Stimulated activated CD8-positive, alpha-beta memory T cell treated with anti-CD3 and anti-CD28 coated beads, Interleukin-4, amount 100 ng/mL, for 24 hours (primary cell): ENCODE results near the gene CDC42EP3.

Experiments used
- DNase-seq: peaks from one replicate; pipeline ENCODE4 v3.0.0-alpha.2; 2020; ENCODE audit warnings: low read depth

CDC42EP3 gene

DNA sequence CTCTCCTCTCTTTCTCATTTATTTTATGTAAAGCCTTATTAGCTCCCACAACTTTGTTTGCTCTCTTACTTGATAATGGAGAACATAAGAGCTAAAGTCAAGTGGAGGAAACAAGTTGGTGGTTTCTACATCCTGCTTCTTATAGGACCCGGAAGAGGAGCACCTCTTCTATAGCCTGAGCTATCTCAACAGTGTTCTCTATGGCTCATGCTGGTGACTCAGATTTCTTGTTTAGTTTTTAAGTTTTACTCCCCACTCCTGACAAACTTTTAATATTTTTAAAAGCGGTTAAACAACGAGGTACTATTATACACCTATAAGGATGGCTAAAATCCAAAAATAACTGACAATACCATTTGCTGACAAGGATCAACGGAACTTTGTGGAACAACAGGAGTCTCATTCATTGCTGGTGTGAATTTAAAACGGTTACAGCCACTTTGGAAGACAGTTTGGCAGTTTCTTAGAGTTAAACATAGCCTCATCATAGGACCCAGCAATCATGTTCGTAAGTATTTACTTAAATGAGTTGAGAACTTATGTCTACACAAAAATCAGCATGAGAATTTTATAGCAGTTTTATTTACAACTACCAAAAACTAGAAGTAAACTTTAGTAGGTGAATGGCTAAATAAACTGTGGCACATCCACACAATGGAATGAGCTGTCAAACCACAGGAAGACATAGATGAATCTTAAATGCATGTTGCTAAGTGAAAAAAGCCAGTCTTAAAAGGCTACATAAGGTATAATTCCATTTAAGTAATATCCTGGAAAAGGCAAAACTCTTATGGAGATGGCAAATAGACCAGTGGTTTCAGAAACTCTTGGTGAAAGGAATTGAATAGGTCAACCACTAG is 12.7 kb upstream of the CDC42EP3 start:
- no peak for DNase-seq

DNA sequence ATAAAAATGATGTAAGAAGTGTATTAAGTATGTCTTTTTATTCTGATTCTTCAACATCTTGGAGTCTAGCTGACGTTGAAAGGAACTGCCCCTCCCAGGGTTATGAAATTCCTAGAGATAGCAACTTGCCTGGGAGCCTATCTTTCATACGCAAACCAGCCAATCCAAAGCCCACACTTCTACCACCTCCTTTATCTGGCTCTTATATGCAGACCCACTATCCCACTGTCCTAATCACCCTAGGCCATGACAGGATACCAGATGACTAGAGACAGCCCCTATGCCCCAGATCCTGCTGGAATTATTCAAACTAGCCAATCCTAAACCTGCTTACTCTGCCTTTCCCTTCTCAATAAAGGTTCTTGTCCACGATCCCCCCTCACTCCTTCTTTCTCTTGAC is 11.8 kb upstream of the CDC42EP3 start:
- no peak for DNase-seq

DNA sequence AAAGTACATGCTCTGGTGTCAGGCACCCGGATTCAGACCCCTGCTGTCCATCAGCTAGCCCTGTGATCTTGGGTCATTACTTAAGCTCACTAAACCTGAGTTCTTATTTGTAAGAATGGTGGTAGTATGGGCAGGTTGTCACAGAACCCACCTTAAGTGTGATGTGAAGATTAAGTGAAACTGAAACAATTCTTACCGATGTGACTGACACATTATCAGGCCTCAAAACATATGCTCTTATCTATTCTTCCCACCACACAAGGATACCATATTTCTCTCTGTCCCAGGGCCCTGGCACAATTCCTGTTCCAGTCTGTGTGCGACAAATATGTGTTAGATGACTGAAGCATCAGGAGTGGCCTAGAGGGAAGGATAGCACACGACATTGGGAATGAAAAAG is 11.0 kb upstream of the CDC42EP3 start:
- DNase-seq, result no peak

DNA sequence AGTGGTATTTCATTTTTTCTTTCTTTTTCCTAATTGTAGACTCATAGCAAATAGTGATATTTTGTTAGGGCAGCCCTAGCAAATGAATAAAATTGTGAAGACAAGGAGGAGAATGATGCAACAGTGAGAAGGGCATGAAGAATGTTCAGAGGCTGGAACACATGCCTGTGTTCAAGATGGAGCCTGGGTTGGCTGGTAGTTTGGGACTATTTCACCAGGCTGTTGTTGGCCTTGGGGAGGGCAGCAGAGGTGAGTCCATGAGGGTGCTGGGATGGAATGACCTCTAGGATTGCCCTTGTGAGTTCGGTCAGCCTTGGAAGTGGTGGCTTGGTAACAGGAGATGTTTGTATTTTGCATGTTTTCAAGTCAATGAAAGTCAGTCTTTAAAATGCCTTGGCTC is 10.1 kb upstream of the CDC42EP3 start:
- DNase-seq, result no peak

DNA sequence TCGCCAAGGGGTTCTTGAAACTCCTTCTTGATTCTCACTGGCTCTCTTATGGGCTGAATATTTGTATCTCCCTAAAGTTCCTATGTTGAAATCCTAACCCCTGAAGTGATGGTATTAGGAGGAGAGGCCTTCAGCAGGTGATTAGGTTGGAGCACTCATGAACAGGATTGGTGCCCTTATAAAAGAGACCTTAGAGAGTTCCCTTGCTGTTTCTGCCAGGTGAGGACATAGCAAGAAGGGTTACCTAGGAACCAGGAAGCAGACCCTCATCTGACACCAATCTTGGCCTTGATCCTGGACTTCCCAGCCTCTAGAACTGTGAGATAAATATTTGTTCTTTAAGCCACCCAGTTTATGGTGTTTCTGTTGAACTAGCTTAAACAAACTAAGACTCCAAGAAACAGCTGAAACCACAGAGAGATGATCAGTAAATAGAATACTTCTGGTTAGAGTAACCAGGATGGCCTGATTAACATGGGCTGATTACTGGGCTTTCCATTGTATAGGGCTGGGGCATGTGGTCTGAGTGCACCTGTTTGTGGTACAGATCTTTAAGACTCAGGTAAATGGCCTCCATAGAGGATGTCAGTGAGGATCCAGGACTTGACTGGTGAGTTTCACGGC is 7.7 kb upstream of the CDC42EP3 start:
- no peak for DNase-seq

DNA sequence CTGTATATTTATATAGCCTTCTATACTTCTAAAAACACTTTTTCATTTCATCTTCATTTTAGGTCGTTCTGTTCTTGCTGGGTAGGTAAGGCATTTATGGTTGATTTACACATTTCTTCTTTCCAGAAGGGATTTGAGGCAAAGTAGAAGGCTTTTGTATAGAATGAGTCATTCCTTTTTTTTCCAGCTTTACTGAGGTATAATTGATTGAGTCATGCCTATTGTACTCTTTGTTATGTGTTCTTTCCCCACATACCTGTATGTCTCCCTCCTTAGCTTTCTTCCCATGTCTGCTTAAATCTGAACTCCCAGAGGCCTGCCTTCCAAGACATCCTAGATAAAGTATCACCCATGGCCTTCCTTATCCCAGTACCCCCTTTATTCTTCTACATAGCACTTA is 4.8 kb upstream of the CDC42EP3 start:
- DNase-seq, result no peak

DNA sequence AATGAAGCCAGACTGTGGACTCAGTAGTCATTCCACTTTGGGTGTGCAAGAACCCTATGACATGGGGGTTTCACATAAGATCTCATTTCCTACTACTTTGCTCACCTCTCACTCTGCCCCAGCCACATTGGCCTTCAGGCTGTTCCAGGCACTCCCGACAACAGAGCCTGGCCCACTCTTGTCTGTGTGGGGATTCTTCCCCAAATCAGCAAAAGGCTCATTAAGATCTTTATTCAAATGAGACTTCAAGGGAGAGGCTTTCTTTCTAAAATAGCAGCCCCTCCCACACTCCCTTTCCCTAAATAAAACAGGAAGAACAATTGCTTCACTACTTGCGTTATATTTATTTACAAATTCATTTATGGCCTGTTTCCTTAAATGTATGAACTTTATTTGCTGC is 3.5 kb upstream of the CDC42EP3 start:
- DNase-seq, result no peak

DNA sequence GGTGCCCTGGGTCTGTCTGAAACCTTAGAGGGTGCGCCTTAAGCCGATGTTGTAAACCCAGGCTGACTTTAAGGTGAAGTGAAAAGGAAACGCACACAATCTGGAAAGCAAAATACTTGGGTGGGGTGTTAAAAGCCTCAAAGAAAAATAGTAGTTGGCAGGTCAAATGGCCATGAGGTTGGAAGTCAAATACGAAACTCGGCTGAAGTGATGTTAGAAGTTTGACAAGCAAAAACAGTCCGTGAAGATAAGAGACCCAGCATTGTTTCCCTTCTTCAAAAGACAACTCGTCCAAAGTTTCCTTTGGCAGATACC is 1.4 kb upstream of the CDC42EP3 start:
- no peak for DNase-seq

DNA sequence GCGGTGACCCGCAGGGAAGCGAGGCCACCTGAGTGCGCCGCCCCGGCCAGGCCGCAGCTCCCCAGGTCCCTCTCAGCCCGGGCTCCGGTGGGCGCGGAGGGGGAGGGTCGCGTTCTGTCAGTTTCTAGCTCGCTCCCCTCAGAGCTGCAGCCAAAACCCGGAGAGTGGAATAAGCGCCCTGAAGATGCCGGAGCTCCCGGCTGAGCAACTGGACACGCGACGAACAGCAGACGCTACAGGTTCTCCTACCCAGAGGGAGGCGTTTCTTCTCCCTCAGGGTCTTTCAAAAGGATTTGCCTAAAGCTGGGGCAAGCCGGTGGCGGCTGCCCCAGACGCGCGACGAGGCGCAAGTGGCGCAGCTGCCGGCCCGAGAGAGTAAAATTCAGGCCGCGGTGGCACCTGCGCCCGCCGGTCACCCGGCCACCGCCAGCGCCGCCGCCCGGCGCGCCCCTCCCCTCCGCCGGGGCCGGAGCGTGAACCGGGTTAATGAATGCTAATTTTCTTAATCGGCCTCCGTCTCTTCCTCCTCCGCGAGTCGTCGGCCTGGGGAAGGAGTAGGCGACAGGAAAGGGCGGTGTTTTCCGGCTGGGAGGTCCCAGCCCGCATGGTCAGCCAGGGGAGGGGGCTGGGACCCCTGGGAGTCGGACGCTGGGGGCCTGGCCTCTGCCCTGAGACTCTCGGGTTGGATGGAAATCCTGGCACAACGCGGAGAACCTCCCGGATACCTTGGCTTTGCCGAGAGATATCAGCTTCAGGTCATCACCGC is 845 bp upstream of the CDC42EP3 start:
- DNase-seq, result peak; percentile 52

DNA sequence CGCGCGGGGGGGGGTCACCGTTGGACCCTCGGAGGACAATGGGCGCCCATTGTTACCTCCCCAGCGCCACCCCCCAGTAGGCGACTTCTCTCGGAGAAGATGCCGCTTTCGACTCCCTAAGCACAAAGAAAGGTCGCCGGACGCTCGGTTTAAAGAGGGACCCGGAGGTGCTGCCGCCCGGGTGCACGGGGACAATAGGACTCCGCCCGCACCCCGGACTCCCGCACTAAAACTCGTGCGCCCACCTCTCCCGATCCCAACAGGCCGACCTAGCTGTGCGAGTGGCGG is 318 bp upstream of the CDC42EP3 start:
- no peak for DNase-seq

DNA sequence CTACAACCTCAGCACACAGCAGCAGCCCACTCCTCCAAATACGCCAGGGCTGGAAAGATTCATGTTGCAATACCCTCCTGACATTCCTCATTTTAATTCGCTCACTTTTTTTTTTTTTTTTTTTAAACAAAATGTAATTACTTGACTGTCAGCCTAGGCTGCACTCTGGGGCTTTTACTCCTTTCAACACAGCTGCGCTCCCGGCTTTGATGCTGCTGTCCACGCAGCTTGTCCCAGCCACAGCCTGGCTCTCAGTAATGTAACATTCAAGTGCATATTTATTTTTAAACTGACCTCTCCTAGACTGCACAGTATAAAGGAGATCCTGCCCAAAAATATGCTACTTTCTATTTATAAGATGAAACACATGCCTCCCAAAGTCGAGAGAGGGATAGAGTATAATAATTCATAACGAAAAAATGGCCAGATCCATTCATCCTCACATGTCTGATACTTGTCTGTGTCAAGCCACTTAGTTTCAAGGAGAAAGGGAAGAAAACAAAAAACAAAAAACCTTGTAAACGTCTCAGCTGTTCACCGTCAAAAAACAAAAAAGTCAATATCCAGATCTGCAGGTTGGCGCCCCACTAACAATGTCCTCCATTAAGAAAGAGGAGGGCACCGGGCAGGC is 949 bp downstream of the CDC42EP3 start:
- DNase-seq, result no peak

DNA sequence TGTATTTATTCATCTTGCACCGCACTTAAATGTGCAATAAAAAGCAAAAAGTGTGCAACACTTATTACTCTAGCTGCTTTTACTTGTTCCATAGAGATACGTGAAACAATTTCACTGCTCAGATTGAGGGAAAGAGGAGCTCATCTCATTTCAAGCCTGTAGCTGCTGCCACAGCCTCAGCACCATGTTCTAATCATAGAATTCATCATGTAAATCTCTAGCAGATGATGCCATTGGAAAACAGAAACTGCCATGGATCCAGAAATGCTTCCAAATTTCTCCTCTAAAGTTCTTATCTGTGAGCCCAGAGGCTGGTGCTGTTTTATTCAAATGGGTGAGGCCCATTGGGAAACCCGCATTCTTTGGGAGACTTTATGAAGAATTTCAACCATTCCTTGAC is 2.0 kb downstream of the CDC42EP3 start:
- DNase-seq, result no peak

DNA sequence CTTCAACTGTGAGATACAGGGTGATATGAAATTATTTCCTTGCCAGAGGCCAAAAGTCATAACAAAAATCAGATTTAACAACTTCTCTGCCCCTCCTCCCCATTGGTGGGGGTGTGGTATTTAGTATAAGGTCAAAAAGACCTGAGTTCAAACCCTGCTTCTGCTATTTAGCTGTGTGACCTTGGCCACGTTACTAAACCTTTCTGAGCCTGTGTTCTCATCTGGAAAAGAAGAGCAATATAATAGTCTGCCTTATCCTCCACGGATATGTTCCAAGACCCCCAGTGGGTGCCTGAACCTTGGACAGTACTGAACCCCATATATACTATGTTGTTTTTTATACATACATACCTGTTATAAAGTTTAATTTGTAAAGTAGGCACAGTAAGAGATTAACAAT is 3.7 kb downstream of the CDC42EP3 start:
- DNase-seq, result no peak

DNA sequence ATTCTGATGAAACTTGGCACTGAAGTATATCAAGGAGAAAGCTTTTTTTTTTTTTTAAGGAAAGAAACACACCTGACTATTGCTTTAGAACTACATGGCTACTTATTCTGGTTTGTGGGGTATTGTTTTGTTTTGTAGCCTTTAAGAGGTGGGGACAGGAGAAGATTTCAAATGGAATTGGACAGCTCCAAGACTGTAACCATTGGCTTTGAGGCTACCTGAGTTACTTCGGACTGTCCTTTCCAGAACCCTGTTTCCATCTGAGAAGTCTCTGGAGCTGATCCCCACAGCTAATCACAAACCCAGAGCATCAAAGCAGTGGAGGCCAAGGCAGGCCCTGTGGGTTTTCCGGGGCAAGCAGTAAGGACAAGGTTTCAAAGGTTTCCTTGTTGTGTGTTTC is 4.7 kb downstream of the CDC42EP3 start:
- no peak for DNase-seq

DNA sequence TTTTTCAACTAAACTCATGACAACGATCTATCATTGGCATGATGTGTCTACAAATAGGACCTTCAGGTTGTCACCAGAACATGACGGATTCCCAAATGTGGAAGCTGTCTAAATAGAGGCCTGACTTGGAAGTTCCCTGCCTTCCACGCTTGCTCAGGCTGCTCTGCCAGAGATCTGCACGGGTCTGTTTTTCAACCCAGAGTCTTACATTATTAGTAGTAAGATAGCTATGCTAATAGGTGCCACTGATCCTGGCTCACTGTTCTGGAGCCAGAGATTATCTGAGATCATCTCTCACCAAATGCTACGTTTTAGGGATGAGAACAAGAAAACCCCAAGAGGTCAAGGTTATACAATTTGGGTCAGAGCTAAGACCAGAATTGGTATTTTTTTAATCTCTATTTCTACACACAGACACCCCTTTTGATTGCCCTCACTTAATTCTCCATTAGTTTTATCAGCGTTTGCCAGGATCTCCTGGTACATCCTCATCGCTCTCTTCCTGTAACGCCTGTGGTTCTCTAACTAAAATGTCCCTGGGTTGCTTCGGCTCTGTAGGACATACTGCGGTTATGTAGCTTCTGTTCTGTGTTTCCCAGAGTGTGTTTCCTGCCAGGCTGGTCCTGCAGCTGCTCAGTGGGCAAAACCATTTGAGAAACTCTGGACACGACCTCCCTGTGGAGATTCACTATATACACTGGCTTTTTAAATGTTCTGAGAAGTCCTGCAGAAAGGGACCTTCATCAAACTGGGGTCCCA is 5.7 kb downstream of the CDC42EP3 start:
- DNase-seq, result no peak

DNA sequence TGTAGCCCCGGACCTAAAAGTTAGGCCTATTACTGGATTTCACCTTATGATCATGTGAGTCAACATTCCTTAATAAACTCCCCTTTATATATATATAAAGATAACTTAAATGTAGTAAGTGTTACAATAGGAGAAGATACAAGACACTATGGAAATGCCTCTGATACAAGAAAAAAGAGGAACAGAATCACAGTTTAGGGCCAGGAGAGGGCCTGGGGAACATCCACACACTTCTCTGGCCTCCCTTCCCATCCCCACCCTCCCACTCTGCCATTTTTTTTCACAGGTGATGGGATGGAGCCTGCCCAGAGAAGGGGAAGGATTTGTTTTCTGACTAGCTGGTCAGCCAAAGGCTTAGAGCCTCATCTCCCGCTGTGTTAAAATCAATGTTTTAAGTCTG is 6.4 kb downstream of the CDC42EP3 start:
- no peak for DNase-seq

DNA sequence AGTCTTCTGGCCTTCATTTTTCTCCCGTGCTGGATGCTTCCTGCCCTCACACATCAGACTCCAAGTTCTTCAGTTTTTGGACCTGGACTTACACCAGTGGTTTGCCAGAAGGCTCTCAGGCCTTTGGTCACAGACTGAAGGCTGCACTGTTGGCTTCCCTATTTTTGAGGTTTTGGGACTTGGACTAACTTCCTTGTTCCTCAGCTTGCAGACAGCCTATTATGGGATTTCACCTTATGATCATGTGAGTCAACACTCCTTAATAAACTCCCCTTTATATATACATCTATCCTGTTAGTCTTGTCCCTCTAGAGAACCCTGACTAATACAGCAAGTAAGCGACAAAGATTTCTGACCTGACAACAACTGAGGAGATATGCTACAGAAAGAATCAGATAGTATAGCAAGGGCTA is 7.2 kb downstream of the CDC42EP3 start:
- DNase-seq, result no peak

DNA sequence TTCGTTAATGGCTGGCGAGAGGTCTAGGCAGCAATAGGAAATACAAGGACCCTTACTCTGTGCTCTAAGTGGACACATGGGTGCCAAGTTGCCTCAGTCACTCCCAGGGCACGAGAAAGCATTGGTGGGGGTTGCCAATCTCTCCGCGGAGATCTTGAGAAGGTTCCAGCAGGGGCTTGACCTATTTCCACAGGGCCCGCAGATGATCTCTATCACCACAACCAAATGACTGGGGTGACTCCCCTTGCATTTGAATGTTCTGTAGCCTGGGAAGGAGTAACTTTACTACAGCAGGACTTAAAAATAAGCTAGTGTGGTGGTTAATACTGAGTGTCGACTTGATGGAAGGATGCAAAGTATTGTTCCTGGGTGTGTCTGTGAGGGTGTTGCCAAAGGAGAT is 8.1 kb downstream of the CDC42EP3 start:
- DNase-seq, result no peak

DNA sequence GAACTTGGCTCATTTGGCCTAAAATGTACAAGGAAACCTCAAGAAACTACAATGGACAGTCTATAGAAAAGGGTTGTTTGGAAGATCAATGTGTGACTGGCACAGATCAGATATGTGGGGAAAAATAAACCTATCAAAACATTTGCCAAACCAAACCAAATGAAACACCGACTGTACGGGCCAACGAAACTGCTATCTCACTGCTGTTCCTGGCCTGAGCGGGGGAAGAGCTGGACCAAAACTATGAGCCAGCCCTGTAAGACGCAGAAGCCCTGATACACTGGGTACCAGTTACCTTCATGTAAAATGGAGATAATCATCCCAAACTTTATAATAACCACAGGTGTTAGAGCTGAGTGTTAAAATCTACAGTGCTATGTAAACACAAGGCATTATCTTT is 11.7 kb downstream of the CDC42EP3 start:
- no peak for DNase-seq

DNA sequence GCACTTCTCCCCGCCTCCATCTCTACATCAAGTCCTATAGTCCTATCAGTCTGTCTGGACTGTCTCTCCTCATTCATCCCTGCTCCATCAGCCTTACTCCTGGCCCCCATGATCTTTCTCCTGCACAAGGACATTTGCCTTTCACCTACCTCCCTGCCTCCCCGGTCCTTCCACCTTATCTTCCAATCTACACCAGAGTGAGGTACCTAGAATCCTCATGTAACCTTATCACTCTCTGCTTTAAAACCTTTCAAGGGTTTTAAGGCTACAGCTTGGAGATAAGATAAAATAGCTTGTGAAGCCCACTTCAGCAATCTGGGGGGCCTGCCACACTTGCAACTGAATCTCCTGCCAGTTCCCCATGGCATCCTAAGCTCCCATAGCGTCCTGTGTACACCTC is 12.8 kb downstream of the CDC42EP3 start:
- DNase-seq, result no peak

DNA sequence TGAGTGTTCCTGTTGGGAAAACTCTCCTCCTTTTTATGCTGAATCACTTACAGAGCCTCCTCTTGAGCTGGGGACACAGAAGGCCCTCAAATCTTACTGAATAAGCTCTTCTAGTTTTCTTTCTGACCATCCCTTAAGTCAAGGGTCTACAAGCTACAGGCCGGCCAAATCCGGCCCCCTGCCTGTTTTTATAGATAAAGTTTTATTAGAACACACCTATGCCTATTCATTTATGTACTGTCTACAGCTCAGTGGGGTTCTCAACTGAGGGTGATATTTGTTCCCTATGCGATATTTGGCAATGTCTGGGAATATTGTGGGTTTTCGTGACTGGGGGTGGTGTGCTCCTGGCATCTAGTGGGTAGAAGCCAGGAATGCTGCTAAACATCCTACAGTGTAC is 14.0 kb downstream of the CDC42EP3 start:
- DNase-seq, result no peak
